Sigmoid colon (tissue), 7 donors: ENCODE results near the gene ST6GALNAC3. TPM values are rescaled to one million over a fixed set of nuclear protein-coding genes. Genes with fewer than 3 reads are reported as not detected.

Source experiments
- DNase-seq: peaks from one replicate; pipeline ENCODE4 v3.0.0-alpha.2; 2019
- H3K27ac ChIP-seq, 4 donors: fragments of 200-600 bp; sonication (generic); one replicate each; pipeline ENCODE4 v1.5.1; 2016 to 2019; ENCODE audit warnings: mild to moderate bottlenecking in 1 of 4
- H3K27me3 ChIP-seq, 3 donors: fragments of 200-600 bp; sonication (generic); one replicate each; pipeline ENCODE4 v1.5.1; 2019; ENCODE audit warnings: mild to moderate bottlenecking in 1 of 3
- H3K36me3 ChIP-seq, 4 donors: fragments of 200-600 bp; sonication (generic); one replicate each; pipeline ENCODE4 v1.5.1; 2016 to 2019
- H3K4me1 ChIP-seq, 4 donors: fragments of 200-600 bp; sonication (generic); one replicate each; pipeline ENCODE4 v1.5.1; 2017 to 2019
- H3K4me3 ChIP-seq, 4 donors: fragments of 200-600 bp; sonication (generic); one replicate each; pipeline ENCODE4 v1.5.1; 2017 to 2019; ENCODE audit warnings: mild to moderate bottlenecking in 2 of 4, moderate library complexity in 1 of 4
- H3K9me3 ChIP-seq, 4 donors: fragments of 200-600 bp in 3 of 4; sonication (generic) in 3 of 4; one replicate each; pipeline versions ENCODE4 v1.5.1 to v1.6.1; 2013 to 2019
- EP300 ChIP-seq, 4 donors: sonication (generic); formaldehyde crosslinking; IDR thresholded peaks; one replicate each; pipeline ENCODE4 v1.6.1; 2017; ENCODE audit warnings: antibody characterized with exemption in 4 of 4
- POLR2A ChIP-seq, 2 donors: fragments of 450-650 bp; IDR thresholded peaks; one replicate each; pipeline ENCODE4 v1.6.1; 2016; ENCODE audit warnings: antibody characterized with exemption in 2 of 2, mild to moderate bottlenecking in 2 of 2, moderate library complexity in 2 of 2
- POLR2AphosphoS5 ChIP-seq, 4 donors: sonication (generic); formaldehyde crosslinking; IDR thresholded peaks; one replicate each; pipeline ENCODE4 v1.6.1; 2017; ENCODE audit warnings: antibody characterized with exemption in 4 of 4
- WGBS, 2 donors: extraction: QIAGEN DNeasy Blood & Tissue Kit; methylation state at CpG; one replicate each; pipeline ENCODE4 v1.1.7; 2013; 5-methylcytosine and 5-hydroxymethylcytosine counted together
- intact Hi-C: fragments of 100-400 bp; cut with DNase I; formaldehyde crosslinking; loops from one replicate; pipeline ENCODE4 v1.15.1; 2023
- polyA plus RNA-seq, 3 donors: library from polyadenylated mRNA; stranded (reverse); fragments of 200-250 nt; gene quantifications; one replicate each; pipeline ENCODE4 v1.2.3, GENCODE V29; 2013
- total RNA-seq, 4 donors: library from RNA; depleted of rRNA; stranded (reverse); fragments of >200 nt; gene quantifications; one replicate each; pipeline ENCODE4 v1.1.0, GENCODE V29; 2016
- TF ChIP-seq, protein P1 (sequence below), 4 experiments: fragments of 450-650 bp in 3 of 4; fragments of 200-600 bp in 1 of 4; IDR thresholded peaks; one replicate each; pipeline ENCODE4 v1.5.1; 2016 to 2019; ENCODE audit warnings: antibody characterized with exemption in 4 of 4, mild to moderate bottlenecking in 3 of 4, moderate library complexity in 2 of 4
- donor health status: healthy with polysubstance abuse.
- donor health status: Bipolar disorder and iron deficiency.
- donor health status: healthy.

Gene ST6GALNAC3
- total and polyA plus RNA-seq, 7 donors: 1.6 to 7.5 (median 2.5) TPM

DNA sequence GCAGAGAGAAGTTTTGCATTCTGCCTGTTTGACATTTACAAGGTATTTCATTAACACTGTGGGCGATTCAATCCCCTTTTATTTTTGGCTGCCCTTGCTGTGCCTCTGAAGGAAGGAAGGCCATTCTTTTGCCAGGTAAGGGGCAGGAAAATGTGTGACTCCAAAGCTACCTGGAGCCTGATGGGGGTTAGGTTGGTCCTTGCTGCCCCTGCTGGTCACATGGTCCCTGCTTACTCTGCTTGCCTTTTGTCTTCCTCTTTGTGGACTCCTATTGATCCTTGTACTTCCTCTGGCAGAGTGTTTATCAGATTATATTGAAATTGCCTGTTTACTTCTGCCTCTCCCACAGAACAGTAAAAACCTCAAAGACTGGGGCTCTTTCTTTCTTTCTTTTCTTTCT is 65.7 kb downstream of the ST6GALNAC3 start:
- intact Hi-C loops: no loop called here
- TF ChIP-seq POLR2A (IDR thresholded peaks at IDR 0.05) (no peak), EP300 (IDR thresholded peaks at IDR 0.05) (no peak), POLR2AphosphoS5 (IDR thresholded peaks at IDR 0.05) (no peak)
- TF ChIP-seq, protein P1, sequence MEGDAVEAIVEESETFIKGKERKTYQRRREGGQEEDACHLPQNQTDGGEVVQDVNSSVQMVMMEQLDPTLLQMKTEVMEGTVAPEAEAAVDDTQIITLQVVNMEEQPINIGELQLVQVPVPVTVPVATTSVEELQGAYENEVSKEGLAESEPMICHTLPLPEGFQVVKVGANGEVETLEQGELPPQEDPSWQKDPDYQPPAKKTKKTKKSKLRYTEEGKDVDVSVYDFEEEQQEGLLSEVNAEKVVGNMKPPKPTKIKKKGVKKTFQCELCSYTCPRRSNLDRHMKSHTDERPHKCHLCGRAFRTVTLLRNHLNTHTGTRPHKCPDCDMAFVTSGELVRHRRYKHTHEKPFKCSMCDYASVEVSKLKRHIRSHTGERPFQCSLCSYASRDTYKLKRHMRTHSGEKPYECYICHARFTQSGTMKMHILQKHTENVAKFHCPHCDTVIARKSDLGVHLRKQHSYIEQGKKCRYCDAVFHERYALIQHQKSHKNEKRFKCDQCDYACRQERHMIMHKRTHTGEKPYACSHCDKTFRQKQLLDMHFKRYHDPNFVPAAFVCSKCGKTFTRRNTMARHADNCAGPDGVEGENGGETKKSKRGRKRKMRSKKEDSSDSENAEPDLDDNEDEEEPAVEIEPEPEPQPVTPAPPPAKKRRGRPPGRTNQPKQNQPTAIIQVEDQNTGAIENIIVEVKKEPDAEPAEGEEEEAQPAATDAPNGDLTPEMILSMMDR (IDR thresholded peaks at IDR 0.05): no peak
- Histone ChIP-seq H3K9me3 (no peaks in the 10 kb centered on the region), H3K4me1 (peaks cover 0 to 5% (median 0%) of the 10 kb centered on the region in 4 donors), H3K27ac (peak overlapping the region in 1 of 4 donors; percentile 28), H3K27me3 (no peaks in the 10 kb centered on the region), H3K4me3 (no peak overlapping the region), H3K36me3 (no peaks in the 10 kb centered on the region)
- no peak for DNase-seq
- 57 to 83% methylated on average over 1 of the region's 1 CpG for WGBS, 2 donors

DNA sequence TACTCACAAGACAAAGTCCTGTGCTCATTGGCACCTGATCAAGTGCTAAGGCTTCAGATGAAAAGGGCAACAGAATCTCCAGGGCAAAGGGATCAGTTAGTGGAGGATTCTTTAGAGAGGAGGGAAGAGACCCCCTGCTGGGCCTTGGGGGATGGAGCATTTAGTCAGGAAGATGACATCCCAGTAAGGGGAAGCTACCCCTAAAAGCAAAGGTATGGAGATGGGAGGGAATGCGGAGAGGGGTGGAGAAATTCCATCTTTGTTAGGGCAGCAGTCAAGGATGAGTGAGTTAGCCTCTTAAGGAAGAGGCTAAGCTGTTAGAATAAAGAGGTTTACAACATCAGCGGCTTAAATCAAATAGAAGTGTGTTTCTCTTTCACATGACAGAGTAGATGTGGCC is 67.4 kb downstream of the ST6GALNAC3 start:
- TF ChIP-seq, protein P1 (IDR thresholded peaks at IDR 0.05): no peak
- TF ChIP-seq POLR2A (IDR thresholded peaks at IDR 0.05): no peak
- TF ChIP-seq POLR2AphosphoS5 (IDR thresholded peaks at IDR 0.05): no peak
- TF ChIP-seq EP300 (IDR thresholded peaks at IDR 0.05): no peak
- no peaks in the 10 kb centered on the region for H3K9me3 ChIP-seq
- peaks cover 0 to 5% (median 0%) of the 10 kb centered on the region in 4 donors for H3K4me1 ChIP-seq
- no peak for DNase-seq
- no peaks in the 10 kb centered on the region for H3K36me3 ChIP-seq
- no peak overlapping the region for H3K27ac ChIP-seq
- H3K27me3 ChIP-seq: no peaks in the 10 kb centered on the region
- WGBS, 2 donors: 84 to 89% methylated on average over 2 of the region's 2 CpGs
- intact Hi-C loops: no loop called here
- no peak overlapping the region for H3K4me3 ChIP-seq

DNA sequence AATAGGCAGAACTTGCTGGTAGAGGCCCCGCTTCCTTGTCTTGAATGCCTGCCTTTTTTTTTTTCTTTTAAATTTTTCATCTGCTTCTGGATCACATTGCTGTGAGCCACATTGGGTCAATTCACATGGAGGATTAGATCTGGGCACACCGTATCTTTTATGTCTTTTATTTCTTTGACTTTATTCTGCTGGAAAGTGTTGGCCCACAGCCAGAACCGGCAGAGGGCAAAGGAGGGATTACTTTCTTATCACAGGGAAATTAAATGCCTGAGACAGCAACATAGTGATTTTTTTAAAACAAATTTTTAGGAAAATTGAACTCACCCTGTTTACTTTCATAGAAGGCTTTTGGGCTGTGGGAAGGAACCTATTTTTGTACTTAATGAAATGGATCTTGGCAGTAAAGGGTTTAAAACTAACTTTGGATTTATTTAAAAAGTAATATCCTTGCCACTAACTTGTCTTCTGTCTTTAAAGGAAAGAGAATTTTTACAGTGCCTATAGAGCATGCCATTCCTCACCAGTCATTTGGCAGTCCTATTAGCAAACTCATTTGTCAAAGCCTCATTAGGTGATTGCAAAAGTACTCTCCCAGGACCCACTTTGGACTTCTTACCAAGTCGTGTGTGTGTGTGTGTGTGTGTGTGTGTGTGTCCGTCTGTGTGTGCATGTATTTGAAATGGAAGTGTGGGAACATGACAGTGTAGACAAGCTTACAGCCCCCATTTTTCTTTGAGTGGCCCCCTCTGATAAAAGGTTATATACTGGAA is 68.4 kb downstream of the ST6GALNAC3 start:
- WGBS, 2 donors: 31 to 60% methylated on average over 5 of the region's 5 CpGs
- H3K27ac ChIP-seq: no peak overlapping the region
- intact Hi-C loops: no loop called here
- peaks cover 0 to 5% (median 0%) of the 10 kb centered on the region in 4 donors for H3K4me1 ChIP-seq
- H3K4me3 ChIP-seq: no peak overlapping the region
- TF ChIP-seq, protein P1 (IDR thresholded peaks at IDR 0.05): no peak
- TF ChIP-seq POLR2A (IDR thresholded peaks at IDR 0.05) (no peak), POLR2AphosphoS5 (IDR thresholded peaks at IDR 0.05) (no peak), EP300 (IDR thresholded peaks at IDR 0.05) (no peak)
- DNase-seq: no peak
- no peaks in the 10 kb centered on the region for H3K9me3 ChIP-seq
- no peaks in the 10 kb centered on the region for H3K36me3 ChIP-seq
- H3K27me3 ChIP-seq: no peaks in the 10 kb centered on the region

DNA sequence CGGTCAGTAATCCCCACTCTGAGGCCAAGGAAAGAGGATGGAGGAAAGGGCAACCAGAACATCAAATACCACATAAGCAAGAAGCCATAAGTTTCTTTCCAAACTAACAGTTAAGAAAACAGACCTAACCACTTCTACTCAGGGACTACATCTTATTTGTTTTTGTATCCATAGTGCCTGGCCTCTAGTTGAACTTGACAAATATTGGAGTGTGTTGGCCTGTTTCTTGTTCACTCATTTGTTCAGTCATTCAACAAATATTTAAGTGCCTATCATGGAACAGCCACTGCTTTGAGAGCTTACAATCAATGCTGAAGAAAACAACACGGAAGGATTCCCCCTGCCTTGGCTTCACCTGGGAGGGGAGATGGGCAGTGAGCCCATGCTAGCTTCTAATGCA is 69.7 kb downstream of the ST6GALNAC3 start:
- H3K36me3 ChIP-seq: no peaks in the 10 kb centered on the region
- H3K27ac ChIP-seq: no peak overlapping the region
- 86 to 93% methylated on average over 2 of the region's 2 CpGs for WGBS, 2 donors
- DNase-seq: no peak
- intact Hi-C loops: no loop called here
- no peak overlapping the region for H3K4me3 ChIP-seq
- H3K27me3 ChIP-seq: no peaks in the 10 kb centered on the region
- H3K4me1 ChIP-seq: peaks cover 0 to 5% (median 0%) of the 10 kb centered on the region in 4 donors
- no peaks in the 10 kb centered on the region for H3K9me3 ChIP-seq
- TF ChIP-seq POLR2AphosphoS5 (IDR thresholded peaks at IDR 0.05) (no peak), EP300 (IDR thresholded peaks at IDR 0.05) (no peak), POLR2A (IDR thresholded peaks at IDR 0.05) (no peak)
- TF ChIP-seq, protein P1 (IDR thresholded peaks at IDR 0.05): no peak
